Measurements from ENCODE around the gene C9orf50.

Gene C9orf50

DNA sequence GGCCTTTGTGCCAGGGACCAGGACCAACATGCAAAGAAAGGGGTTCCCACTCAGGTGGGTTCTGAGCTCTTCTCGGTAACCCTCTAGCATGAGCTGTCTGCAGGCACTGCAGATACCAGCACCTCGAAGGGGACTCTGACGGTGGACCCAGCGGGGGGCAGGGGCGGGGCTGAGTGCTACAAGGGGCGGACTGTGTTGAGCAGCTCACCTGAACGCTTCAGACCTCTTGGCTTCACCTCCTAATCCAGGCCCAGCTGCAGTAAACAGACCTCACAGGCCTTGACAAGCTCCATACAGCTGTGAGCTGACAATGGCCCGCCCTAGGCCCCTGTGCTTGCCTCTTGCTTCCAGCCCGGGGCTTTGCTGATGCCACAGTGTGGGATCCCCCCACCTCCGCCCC lies 48.4 kb downstream of the C9orf50 start:
- in situ Hi-C loops (cut with HindIII; ENCODE audit: low sequenced_read_pairs): no loop called here

DNA sequence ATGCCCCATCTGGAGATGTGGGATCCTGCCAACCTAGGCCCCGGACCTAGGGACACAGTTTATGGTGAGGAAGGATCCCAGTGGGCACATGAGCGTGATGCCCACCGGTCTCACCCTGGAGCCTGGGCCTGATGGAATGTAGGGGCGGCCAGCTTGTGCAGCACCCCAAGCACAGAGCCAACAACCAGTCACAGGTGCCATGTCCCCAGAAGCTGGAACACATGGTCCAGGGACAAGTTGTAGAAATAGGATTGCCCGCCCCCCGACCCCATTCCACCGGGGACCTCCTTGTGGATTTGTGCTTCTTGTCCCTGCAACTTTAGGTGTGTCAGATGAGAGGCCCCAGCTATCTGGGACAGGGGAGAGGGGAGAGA lies 48.9 kb downstream of the C9orf50 start:
- in situ Hi-C loops (cut with HindIII; ENCODE audit: low sequenced_read_pairs): no loop called here

DNA sequence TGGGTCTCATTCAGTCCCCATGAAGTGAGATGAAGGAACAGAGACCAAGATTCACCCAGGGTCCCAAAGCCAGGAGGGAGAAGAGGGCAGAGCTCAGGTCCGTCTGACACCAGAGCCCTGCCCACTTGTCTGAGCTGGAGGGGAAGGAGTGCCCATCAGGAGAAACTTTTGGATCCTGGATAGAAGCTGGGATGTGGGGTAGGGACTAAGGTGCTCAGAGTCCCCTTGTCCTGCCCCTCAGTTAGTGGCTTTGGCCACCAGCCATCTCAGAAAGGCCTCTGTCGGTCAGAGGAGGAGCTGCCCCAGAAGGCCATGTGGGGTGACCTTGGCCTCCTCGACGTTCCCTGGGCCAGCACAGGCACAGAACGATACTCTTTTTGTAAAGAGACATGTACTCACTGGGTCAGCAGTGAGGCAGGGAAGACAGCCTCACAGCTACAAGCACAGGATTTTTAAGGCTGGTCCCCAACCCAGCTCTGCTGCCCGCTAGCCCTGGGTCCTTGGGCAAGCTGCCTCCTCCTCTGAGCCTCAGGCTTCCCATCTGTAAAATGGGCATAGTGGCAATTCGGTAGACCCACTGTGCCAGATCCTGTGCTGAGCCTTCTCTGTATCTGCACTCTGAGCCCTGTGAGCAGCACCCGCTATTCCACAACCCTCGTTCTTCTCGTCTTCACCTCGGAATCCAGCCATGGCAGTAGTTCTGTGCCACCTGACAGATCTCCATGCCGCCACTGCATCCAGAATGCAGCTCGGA lies 49.4 kb downstream of the C9orf50 start:
- in situ Hi-C loops (cut with HindIII; ENCODE audit: low sequenced_read_pairs): no loop called here

DNA sequence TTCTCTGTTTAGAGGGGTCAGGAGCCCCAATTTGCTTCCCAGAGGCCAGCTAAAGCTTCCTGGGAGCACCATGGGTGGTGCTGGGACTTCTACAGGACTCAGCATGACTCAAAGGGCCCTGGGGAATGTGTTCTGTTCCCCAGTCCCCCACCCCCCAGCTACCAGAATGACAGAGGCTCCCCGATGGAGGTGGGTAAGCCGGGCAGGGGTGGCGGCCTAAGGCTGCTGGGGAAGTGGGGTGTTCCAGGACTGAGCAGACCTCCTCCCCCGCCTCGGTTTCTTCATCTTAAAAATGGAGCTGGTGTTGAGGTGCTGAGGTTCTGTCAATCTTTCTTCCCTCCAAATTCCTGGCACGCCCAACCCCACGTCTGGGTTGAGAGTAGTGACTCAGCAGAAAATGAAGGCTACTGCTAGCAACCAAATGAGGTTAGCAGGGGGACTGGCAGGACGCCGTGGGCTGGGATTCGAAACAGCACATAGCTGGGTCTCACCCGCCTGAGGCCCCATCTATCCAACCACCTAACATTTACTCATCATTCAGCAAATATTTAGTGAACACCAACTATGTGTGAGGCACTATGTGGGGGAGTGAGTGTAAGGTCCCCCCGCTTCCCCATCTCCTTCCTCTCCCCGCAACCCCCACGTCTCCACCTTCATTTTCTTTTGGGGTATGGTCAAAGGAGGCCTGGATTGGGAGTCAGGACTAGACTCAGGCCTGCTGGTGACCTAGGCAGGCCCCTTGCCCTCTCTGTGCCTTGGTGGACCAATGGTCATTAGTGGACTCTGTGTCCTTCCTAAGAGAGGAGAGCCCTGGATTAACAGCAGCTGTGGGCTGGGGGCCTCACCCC lies 50.2 kb downstream of the C9orf50 start:
- in situ Hi-C loops (cut with HindIII; ENCODE audit: low sequenced_read_pairs): no loop called here

DNA sequence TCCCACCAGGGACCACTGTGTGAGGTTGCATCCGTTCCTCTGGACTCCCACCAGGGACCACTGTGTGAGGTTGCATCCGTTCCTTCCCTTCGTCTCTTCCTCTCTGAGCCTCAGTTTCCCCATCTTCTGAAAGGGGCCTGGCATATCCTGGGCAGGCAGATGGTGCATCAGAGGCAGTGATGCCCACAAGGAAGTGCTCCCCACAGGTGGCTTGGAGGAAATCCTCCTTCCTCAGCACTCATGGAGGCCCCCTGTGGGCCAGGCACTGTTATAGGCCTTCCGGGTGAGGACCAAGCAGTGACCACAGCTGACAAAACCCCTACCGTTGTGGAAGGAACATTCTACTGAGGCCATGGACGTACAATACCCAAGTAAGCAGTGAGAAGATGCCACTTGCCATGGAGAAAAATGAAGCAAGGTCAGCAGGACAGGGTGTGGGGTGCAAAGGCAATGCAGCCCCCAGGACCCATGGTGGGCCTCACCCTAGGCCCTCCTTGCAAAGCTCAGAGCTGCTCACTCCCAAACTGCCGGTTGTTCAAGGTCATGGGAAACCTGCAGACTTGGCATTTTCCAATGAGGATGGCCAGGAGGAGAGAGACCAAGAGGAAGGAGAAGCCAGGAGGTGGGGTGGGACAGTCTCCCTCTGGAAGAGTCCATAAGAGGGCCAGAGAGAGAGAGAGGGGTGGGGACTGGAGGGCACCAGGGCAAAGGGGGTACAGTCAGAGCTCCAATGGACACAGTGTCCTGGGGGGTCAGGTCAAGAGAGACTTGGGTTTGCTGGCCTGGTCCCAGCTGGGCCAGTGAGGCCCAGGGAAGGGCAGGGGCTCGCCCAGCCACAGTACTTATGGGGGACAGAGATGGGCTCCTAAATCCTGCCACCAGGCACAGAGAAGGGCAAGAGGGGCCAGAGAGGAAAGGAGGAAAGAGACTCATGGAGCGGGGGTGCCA lies 51.1 kb downstream of the C9orf50 start:
- in situ Hi-C loops (cut with HindIII; ENCODE audit: low sequenced_read_pairs): no loop called here

DNA sequence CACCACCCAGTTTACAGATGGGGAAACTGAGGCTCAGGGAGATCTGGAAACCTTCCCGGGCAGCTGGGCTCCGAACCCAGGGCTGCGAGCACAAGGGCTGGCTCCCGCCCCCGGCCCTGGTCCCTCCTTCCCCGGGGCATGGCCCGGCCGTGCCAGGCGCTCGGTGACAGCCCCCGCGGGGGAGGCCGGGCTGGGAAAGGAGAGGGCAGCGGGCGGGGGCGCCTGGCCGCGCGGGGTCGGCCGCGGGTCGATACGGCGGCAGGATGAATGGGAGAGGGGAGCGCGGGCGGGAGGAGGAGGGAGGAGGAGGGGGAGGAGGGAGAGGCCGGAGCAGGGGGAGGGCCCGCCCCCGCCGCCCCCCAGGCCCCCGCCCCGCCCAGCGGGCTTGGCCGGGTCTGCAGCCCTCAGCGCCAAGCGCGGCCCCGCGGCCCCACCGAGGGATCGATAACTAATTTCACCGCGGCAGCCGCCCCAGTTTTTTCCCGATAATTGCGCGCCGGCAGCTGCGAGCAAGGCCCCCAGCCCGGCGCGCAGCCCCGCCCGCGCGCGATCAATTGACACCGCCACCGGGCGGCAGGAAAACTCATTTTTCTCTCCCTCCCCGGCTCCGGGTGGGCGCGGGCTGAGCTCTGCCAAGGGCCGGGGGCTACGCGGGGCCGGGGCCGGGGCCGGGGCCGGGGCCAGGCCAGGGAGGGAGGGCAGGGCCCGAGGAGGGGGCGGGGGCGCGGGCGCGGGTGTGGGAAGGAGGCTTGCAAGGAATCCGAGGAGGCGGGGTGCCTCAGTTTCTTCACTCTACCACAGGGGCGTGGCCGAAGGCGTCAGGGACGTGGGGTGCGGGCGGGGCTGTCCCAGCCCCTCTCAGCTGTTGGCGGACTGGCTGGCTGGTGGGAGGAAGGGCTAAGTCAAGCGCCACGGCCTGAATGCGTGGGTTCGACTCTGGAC lies 52.1 kb downstream of the C9orf50 start:
- in situ Hi-C loops (cut with HindIII; ENCODE audit: low sequenced_read_pairs): no loop called here

DNA sequence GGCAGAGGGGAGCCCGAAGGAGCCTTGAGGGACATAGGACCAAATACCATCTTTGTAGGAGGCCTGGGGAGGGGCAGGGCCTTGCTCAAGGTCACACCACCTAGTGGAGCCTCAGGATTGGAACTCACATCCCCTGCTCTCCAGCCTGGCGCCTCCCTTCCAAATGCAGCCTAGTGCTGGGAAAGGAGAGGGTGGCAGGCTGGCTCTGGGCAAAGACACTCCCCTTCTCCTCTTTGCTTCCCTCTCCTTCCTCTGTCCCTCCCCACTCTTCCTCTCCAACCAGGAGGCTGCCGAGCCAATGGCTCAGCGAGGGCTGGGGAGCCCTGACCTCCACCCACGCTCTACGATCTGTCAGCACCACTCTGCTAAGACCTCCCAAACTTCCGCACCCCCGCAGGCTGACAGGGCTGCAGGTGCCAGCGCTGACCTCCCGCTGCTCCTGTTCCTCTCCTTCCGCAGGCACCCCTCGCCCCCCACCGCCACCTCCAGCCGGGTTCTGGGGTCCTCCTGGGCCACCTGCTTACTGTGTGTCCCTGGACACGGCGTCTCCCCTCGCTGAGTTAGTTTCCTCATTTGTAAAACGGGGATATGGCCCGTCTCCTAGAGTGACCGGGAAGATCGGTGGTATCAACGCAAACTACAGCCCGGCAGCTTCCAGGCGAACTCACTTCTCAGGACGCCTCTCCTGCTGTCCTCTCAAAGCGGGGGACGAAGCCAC lies 52.9 kb downstream of the C9orf50 start:
- in situ Hi-C loops (cut with HindIII; ENCODE audit: low sequenced_read_pairs): no loop called here

DNA sequence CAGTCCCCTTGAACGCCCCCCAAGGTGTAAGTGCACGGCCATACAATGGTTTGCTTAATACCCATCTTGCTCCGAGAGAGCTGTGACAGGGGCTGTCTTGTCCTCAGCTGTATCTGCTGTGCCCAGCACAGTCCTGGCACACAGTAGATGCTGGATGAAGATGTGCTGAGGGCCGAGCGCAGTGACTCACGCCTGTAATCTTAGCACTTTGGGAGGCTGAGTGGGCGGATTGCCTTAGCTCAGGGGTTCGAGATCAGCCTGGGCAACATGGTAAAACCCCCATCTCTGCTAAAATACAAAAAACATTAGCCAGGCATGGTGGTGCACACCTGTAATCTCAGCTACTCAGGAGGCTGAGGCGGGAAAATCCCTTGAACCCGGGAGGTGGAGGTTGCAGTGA lies 53.6 kb downstream of the C9orf50 start:
- in situ Hi-C loops (cut with HindIII; ENCODE audit: low sequenced_read_pairs): no loop called here

DNA sequence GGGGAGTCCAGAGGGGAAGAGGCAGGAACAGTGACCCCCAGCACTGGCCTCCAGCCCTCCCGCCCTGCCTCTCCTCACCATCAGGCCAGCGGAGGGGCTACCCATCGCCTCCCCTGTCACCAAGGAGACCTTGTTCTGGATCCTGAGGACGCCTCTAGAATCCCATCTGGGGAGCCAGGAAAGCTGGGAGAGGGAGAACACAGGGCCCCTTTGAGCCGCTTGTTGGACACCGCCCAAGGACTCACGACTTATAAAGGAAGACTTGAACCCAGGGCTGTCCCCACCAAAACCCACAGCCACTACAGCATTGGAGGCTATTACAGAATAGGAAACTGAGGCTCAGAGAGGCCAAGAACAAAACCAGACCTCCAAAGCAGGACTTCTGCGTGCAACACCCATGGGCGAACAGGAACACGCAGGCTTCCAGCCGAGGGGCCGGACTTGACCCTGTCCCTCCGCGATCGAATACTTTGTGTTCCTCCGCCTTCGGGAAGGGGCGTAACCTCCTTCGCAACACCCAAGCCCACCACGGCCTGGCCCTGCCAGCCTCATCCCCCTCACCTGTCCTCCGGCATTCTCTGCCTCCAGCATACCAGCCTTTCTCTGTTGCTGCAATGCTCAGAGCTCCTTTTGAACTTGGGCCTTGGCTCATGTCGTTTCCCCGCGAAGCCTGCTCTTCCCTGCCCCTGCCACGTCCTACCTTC lies 54.2 kb downstream of the C9orf50 start:
- in situ Hi-C loops (cut with HindIII; ENCODE audit: low sequenced_read_pairs): no loop called here

DNA sequence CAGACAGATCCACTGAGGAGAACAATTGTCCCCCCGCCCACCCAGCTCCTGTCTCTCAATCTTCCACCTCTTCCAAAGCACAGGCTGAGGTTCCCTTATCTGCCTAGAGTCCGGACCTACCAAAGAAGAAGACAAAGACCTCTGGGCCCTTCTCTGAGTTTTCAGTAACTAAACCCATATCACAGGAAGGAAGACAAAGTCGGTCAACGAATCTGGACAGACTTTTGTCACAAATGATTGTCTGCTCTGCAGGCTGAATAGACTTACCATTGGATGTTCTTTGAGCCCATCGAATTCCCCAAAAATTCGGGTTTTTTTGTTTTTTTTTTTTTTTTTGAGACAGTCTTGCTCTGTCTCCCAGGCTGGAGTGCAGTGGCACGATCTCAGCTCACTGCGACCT lies 58.0 kb downstream of the C9orf50 start:
- in situ Hi-C loops (cut with HindIII; ENCODE audit: low sequenced_read_pairs): no loop called here

DNA sequence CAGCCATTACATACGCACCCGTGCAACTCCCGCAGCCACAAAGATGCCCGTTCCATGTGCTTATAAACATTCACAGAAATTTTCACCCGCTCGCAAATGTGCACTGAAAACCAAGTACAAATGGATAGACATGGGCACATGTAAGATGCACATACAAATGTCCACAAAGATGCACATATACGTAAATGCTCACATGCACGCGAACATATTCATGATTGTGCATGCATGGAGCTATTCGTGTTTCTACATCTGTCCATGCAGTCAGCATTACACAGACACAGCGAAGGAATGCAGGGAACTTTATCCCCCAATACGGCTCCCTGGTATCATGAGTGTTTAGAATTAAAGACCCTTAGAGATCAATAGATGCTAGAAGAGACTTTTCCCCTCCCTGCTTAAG lies 58.4 kb downstream of the C9orf50 start:
- in situ Hi-C loops (cut with HindIII; ENCODE audit: low sequenced_read_pairs): no loop called here
